OCI-M1 (cell line): Measurements from ENCODE around the gene CRIP2.

Experiments used
- DNase-seq: peaks from one replicate; lab custom pipeline; 2025; lab: John Stamatoyannopoulos, UW

The CRIP2 gene

DNA sequence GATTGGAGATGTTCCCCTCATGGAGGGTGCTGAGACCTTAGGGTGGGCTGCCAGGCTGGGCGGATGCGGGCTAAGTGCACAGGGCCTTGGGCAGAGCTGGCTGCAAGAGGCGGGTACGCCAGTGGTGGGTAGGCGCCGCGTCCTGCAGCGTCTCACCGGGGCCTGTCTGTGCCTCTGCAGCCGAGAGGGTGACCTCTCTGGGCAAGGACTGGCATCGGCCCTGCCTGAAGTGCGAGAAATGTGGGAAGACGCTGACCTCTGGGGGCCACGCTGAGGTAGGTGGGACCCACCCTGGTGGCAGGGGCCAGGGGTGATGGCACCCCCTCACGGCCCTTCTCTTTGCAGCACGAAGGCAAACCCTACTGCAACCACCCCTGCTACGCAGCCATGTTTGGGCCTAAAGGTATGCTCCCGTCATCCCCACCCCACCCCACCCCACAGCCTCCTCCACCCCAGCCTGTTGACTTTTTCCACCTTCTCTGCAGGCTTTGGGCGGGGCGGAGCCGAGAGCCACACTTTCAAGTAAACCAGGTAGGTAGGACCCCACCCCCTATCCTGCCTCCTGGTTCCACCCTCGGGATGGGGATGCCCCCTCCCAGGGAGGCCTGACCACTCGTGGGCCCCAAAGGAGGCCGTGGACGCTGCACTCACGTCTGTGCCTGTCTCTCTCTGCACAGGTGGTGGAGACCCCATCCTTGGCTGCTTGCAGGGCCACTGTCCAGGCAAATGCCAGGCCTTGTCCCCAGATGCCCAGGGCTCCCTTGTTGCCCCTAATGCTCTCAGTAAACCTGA is 13.6 kb downstream of the CRIP2 start:
- no peak for DNase-seq

DNA sequence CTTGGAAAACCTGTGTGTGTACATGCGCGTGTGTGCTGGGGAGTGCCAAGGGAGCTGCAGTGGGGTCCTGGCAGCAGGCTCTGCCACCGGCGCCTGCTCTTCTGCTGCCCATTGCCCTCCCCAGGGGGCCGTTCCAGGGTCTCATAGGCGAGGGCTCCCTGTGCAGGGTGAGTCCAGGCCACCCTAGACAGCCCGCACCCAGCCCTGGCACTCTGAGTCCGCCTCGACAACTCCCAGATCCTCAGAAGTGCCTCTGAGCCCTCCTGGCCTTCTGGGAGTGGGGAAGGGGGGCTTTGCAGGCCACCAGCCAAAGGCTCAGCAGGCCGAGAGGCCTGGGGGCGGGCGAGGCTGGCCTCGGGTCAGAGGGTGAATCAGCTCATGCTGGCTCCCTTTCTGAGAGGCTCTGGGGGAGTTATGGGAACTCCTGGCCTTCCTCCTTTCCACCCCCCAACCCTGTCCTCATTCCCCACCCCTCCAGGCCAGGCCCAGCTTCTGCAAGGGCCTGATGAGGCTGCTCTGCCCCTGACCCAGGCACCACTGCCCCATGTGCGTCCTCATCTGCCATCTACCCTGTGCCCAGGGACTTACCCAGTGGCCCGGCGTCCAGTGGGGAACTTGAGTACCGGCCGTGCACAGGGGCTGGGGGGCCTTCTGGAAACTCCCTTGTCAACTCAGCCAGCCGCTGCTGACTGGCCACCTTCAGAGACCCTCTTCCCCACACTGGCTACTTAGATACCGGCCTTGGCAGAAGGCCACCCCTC is 14.3 kb downstream of the CRIP2 start:
- no peak for DNase-seq

DNA sequence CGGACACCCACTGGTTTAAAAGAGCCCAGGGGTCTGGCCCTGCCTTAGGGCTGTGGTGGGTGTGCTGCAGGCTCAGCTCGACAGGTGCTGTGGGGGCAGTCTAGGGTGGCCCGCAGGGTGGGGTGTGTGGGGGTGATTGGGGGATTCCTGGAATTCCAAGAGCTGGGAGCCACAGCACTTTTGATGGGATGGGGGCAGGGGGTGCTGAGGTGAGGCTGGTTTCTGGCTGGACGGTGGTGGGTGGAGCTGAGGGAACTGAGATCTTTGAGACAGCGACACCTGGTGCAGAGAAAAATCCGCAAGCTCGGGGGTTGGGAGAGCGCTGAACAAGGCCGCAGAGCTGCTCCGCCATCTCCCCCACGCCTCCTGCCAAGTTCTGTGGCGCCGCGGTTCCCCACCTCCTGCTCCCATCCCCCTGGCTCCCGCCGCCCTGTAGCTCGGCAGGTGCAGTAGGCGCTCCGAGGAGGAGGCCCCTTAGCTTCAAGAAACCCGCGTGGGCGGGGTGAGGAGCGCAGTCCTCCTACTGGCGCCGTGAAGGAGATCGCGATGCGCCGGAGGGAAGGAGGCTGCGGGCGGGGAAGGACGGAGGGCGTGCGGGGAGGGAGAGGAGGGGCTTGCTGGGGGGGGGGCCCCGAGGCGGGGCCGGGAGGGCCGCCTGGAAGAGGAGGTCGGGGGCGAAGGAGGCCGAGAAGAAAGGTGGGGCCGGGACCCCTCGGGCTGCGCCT is 15.1 kb downstream of the CRIP2 start:
- DNase-seq, result peak; percentile 86

DNA sequence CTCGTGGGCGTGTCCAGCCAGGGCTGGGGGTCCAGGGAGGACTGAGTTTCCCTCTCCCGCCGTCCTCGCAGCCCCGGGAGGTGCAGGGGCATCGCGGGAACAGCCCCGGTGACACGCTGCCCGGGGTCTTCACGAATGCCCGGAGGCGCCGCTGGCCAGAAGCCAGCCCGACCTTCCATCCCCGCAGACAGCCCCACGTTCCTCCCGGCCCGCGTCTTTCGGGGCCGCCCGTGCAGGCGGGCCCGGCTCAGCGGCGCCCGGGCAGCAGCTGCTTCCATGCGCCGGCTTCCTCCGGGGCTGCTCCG is 15.6 kb downstream of the CRIP2 start:
- DNase-seq, result no peak

DNA sequence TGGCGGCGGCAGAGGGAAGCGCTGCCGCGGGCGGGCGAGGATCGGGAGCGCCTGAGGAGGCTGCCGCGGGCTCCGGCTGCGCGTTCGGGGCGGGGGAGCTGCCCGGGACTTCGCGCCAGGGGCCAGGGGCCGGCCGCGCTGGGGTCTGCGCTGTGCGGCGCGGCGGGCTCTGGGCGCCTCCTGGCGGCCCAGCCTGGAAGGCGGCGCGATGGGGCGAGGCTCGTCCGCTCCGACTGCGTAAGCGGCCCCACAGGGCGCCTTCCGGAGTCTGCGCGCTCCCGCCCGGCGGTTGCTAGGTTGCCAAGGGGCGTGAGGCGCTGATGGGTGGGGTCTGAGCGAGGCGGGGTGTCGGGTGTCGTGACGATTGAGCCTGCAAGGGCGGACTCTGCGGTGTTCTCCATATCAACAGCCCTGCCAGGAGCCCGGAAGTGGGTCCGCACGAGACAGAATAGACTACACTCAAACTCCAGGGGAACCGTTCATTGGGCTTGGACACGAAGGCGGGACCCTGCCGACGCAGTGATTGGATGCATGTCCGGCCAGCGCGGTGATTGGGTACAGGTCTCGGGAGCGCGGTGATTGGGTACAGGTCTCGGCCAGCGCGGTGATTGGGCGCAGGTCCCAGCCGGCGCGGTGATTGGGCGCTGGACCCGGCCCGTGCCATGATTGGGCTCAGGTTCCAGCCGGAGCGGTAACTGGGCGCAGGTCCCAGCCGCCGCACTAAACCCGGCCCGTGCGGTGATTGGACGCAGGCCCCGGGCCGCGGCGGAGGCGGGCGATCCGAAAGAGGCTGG is 16.1 kb downstream of the CRIP2 start, which contains the start of gene TEDC1:
Gene TEDC1 (plus strand): TSS at position 675 of the 794 bp plus-strand sequence. CDS start 130 bp downstream, outside the sequence.
- DNase-seq, result peak; percentile 99

DNA sequence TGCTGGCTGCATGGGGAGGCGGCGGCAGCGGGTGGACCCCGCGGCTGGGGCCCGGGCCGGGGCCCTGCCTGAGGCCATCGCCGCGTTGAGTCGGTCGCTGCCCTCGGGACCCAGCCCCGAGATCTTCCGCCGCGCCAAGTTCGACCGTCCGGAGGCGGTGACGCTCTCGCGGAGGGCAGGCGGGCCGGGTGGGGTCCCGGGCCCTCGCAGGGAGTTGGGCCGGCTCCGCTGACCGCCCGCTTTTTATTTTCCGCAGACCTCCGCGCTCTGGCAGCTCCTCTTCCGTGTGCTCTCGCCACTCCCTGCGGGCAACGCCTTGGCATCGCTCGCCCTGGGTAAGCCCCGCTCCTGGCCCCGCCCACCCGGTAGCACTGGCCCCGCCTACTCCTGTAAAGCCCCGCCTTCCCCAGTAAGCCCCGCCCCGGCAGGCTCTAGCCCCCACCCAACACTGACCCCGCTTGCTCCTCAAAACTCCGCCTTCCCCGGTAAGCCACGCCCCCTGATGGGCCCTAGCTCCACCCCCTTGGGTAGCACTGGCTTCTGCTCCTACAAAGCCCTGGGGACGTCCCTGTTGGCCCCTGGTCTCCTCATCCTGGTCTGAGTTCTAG is 16.8 kb downstream of the CRIP2 start:
- peak; percentile 84 for DNase-seq

DNA sequence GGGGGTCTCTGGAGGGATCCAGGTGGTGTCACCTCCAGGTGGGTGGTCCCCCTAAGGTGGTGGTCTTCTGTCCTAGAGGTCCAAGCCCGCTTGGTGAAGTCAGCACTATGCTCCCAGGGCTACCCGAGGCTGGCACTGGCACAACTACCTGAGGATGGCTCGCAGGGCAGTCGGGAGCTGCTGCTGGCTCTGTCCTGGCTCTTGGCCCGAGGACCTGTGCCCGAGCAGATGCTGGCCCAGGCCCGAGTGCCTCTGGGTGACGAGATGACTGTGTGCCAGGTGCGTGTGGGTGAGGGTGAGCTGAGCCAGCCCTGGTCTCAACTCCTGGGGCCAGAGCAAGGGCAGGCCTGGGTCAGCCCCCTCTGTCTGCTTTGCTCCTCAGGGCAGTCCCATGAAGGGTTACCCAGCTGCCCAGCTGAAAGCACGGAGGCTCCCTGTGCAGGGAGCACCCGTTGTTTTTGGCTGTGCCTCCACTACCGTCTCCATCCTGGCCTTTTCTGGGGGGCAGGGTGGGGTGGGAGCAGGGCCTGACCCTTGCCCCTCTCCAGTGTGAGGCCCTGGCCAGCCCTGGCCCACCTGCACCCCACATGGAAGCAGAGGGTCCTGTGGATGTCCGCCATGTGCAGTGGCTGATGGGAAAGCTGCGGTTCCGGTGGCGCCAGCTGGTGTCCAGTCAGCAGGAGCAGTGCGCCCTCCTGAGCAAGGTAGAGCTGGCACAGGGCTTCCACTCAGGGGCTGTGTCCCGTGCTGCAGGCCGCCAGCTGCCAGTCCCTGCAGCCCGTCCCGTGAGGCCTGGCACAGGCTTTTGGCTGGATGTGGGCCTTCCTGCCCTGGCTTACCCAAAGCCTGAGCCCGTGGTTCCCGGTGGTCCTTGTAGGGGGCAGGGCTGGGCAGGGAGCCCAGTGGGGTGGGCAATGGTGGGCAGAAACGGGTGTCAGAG is 17.7 kb downstream of the CRIP2 start:
- no peak for DNase-seq

DNA sequence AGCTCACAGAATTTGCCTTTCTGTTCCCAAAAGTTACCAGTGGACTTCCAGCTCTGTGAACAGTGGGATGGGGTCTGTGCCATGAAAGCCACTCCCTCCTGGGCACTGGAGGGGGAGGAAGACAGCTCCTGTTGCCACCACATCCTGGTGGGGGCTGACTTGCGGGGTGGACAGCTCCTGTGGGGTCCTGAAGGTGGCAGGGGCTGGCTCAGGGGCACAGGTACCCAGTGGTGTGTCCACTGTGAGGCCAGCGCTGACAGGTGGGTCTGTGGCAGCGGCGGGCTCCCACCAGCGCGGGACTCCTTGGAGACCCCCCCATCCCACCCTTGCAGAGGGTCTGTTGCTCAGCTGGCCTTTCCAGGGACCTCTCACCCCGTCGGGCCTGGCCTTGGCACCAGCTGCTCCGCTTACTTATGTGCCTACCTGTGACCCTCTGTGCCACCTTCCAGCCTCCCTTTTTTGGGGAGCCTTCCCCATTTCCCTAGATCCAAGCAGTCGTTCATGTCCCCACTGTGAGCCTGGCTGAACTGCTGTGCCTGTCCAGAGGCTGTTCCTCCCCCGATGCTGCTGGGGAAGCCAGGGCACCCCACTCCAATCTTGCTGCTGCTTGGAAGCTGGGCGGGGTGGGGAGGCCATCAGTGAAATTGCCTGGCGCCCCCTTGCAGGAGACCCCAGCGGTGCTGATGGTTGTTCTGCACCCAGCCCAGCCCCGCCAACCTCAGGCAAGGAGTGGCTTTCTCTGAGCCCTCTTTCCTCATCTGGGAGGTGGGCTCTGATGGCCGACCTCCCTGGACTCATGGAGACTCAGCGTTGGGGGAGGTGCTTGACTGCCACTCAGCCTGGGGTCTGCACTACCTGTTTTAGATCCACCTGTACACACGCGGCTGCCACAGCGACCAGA is 18.6 kb downstream of the CRIP2 start:
- no peak for DNase-seq

DNA sequence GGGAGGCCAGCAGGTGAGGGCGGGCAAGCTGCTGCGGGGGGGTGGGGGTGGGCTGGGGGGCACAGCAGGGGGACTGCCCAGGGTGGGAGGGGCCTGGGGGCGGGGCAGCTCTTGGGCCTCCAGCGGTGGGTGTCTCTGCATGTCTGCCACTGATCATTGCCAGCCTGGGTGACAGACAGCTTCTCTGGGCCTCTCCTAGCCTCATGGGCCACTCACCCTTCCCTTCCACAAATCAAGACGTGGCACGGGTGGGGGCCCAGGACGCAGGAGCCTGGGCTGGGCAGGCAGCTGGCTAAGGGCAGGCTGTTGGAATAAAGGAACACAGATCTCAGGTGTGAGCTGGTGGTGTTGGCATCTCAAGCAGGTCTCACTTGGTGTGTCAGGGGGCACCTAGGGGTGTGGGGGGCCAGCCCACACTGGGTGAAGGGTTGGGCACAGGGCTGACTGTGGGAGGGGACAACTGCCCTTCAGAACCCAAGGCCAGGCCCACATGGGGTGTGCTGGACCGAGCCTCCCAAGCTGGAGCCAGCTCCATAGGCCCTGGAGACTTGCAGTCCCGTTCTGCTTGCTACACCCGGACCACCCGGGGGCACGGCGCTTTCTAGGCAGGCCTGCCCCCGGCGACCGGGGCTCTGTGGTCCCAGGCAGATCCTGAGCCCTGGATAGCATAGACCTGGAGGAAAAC is 19.4 kb downstream of the CRIP2 start:
- no peak for DNase-seq

DNA sequence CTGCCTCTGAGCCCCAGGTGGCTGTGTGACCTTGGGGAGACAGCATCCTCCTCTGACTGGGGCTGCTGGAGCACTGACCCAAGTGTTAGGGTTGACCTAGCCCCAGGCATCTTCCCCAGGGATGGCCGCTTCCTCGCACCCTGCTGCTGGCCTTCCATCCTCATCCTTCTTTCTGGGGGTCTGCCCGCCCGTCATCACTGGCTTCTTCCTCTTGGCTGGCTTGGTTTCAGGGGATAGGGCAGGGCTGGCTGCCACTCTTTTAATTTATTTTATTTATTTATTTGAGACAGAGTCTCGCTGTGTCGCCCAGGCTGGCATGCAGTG is 19.9 kb downstream of the CRIP2 start:
- no peak for DNase-seq

DNA sequence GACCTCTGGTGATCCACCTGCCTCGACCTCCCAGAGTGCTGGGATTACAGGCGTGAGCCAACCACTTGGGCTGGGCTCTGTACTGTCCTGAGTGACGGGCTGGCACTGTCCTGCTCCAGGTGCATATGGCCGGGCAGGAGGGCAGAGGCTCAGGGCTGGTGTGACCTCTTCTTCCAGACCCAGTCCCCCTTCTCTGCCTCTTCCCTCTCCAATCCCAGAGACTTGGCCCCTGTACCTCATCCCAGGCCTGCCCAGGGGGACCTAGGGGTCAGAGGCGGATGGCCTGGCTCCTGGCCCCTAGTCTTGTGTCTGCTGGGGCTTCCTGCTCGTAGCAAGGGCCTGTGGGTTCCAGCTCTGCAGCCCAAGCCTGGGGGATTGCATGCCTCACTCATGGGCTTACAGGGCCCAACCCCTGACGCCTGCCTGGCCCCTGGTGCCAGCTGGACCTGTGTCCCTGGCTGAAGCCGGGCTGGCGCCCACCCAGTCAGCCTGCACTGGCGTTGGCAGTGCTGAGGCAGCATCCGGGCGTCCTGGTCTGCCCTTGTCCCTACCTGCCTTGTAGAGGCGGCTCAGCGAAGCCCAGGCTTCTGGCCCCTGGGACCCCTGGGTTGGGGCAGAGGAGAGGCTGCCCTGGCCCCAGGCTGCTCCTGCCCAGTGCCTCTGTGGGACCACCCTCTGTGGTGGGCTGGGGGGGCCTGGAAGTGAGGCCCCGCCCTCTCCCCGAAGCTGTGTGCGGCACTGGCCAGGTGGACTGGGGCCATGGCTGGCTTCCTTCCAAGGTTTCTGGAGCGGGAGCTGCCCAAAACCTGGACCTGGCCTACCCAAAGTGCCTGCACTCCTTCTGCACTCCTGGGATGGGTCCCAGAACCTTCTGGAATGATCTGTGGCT is 20.7 kb downstream of the CRIP2 start:
- no peak for DNase-seq

DNA sequence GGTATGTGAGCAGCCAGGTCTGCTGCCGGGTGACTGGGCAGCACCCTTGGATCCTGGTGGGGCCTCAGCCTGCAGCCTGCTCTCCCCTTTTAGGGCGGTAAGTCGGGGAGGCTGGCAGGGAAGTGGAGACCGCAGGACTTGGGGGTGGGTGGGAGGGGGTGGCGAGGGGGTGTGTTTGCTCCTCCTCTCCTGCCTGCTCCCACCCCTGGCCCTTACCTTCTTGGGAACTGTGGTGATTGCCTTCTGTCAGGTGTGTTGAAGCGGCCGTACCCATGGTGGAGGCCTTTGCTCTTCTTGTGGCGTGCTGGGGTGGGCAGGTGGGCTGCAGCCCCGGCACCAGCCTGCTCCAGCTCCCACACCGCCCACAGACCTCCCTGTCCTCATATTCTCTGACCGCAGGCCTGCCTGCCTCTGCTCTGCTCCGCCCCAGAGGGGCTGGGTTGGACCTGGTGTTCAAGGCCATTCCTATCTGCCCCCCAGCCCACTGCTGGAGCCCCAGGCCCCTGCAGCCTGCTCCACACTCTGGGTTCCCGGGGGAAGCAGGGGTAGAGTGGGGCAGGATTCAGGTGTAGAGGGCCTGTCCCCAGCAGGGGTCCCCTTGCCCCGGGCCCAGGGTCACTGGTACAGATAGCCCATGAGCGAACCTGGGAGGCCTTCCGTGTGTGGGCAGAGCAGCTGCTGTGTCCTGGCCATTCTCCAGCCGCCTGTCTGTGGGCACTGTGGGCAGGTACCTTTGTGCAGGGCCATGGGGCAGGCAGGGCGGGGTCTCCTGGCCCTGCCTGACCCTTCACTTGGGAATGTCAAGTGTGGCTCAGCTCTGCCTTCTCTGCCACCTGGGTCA is 21.6 kb downstream of the CRIP2 start:
- no peak for DNase-seq

DNA sequence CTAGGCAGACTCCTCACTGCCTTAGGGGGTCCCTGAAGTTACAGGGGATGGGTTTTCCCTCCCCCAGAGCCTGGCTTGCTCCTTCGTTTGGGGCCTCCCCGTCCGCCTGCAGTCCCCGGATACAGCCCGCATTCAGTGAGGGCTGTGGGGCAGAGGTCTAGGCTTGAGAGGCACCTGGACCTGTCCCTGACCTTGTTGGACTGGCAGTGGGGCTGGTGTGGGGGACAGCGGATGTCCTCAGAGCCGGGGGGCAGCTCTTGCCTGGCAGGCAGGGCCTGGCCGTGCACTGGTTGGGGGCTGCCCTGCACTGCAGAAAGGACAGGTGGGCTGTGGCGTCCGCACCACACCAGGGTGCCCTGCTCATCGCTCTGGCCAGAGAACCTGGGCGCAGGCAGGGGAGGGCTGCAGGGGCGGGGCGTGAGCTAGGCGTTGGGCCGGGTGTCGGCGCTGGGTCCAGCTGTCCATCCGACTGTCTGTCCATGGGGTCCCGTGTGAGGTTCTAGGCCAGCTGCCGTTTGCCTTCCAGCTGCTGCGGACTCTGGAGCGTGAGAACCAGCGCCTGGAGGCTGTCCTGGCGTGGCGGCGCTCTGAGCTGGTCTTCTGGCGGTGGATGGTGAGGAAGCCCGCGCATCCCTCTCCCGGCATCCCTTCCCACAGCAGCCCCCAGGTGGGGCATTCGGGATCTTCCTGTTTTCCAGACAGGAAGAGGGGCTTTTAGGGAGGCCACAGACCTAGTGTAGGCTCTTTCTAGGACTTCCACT is 22.4 kb downstream of the CRIP2 start:
- DNase-seq, result no peak

DNA sequence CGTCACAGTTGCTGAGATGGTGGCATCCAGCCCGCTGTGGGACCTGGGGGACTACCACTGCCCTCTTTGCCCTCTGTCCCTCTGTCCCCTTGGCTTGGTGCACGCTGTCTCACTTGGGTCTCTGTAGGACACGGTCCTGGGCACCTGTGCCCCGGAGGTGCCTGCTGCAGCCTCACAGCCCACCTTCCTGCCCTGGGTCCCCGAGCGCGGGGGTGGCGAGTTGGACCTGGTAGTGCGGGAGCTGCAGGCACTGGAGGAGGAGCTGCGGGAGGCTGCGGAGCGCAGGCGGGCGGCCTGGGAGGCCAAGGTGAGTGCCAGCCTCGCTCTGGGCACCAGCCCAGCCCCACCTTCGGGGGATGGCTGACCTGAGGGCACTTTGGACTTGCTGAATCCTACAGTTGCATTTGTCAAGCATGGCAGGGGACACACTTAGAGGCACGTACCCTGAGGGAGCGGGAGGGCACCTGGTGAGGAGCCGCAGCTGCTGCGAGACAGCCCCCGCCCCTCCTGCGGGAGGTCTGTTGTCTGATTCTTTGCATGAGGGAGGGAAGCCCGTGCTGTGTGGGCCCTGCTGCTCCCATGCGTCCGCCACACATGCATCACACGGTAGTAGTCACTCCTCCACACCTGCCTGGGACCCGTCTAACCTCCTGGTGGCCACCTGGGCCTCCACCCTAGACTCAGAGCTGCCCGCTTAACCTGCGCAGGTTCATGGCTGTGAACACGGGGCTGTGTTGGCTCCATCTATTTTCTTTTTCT is 23.2 kb downstream of the CRIP2 start:
- DNase-seq, result no peak

DNA sequence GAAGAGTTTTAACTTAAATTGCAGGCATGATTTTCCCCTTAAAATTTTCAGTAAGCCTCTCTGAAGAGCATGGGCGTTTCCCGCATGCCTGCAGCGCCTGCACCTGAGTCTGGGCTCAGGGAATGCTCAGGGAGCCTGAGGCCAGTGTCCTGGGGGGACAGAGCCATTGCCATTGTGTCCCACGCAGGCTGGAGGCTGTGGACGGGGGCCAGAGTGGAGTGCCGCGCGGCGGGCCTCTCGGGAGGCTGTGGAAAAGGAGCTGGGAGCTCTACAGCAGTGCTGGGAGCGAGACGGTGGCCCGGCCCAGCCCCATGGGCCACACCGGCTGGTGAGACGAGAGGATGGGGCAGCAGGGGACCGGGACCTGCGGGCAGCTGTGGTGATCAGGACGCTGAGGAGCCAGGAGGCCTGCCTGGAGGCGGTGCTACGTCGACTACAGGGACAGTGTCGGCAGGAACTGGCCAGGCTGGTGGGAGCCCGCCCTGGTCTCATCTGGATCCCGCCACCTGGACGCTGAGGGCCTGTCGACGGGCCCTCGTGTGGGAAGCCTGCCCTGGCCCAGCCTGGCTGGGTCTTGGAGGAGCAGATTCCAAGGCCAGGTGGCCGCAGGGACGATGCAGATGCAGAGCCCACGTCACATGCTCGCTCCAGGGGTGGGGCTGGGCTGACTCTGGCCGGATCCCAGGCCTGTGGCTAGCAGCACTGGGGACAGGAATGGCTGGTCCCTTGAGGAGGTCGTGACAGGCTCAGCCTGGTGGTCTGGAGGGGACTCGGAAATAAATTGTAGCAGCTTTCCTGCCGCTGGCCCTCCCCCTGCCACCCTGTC is 24.0 kb downstream of the CRIP2 start:
- no peak for DNase-seq
